Tibial nerve (tissue), 4 donors: Measurements from ENCODE around the gene MEPCE. TPM values are rescaled to one million over a fixed set of nuclear protein-coding genes. Genes with fewer than 3 reads are reported as not detected.

Experiments
- DNase-seq, 2 donors: peaks; one replicate each; pipeline ENCODE4 v3.0.0-alpha.2; 2019; ENCODE audit warnings: low spot score in 2 of 2
- H3K27ac ChIP-seq, 4 donors: fragments of 200-600 bp; sonication (generic) in 3 of 4; one replicate each; pipeline ENCODE4 v1.5.1; 2017 to 2019; ENCODE audit warnings: mild to moderate bottlenecking in 1 of 4
- H3K27me3 ChIP-seq, 2 donors: fragments of 200-600 bp; sonication (generic) in 1 of 2; one replicate each; pipeline versions ENCODE4 v1.5.1 to v1.6.0; 2017 to 2019
- H3K36me3 ChIP-seq, 3 donors: fragments of 200-600 bp; sonication (generic); one replicate each; pipeline ENCODE4 v1.5.1; 2018 to 2019
- H3K4me1 ChIP-seq, 4 donors: fragments of 200-600 bp; sonication (generic) in 3 of 4; one replicate each; pipeline ENCODE4 v1.5.1; 2017 to 2019
- H3K4me3 ChIP-seq, 4 donors: fragments of 200-600 bp; sonication (generic) in 3 of 4; one replicate each; pipeline ENCODE4 v1.5.1; 2017 to 2019; ENCODE audit warnings: mild to moderate bottlenecking in 1 of 4, moderate library complexity in 1 of 4
- H3K9me3 ChIP-seq, 4 donors: fragments of 200-600 bp; sonication (generic) in 3 of 4; one replicate each; pipeline ENCODE4 v1.5.1; 2017 to 2019
- EP300 ChIP-seq, 2 donors: sonication (generic); formaldehyde crosslinking; IDR thresholded peaks; one replicate each; pipeline ENCODE4 v1.6.1; 2017; ENCODE audit warnings: antibody characterized with exemption in 2 of 2, mild to moderate bottlenecking in 1 of 2
- POLR2A ChIP-seq, 2 donors: fragments of 450-650 bp; IDR thresholded peaks; one replicate each; pipeline ENCODE4 v1.6.1; 2017; ENCODE audit warnings: antibody characterized with exemption in 2 of 2, mild to moderate bottlenecking in 2 of 2, moderate library complexity in 2 of 2
- WGBS, 2 donors: methylation state at CpG; one replicate each; pipeline ENCODE4 v1.1.5; 2018; 5-methylcytosine and 5-hydroxymethylcytosine counted together
- total RNA-seq, 4 donors: library from RNA; depleted of rRNA; stranded (reverse); fragments of >200 nt; gene quantifications; one replicate each; pipeline ENCODE4 v1.1.0, GENCODE V29; 2016
- TF ChIP-seq, protein P1 (sequence below), 5 experiments: fragments of 200-600 bp in 3 of 5; fragments of 450-650 bp in 2 of 5; sonication (generic) in 3 of 5; IDR thresholded peaks; one replicate each; pipeline ENCODE4 v1.5.1; 2016 to 2019; ENCODE audit warnings: antibody characterized with exemption in 5 of 5, mild to moderate bottlenecking in 3 of 5, moderate library complexity in 2 of 5

Gene MEPCE
- total RNA-seq, 4 donors from 2014 or later, result 39.5 to 50.2 (median 46.6) TPM

DNA sequence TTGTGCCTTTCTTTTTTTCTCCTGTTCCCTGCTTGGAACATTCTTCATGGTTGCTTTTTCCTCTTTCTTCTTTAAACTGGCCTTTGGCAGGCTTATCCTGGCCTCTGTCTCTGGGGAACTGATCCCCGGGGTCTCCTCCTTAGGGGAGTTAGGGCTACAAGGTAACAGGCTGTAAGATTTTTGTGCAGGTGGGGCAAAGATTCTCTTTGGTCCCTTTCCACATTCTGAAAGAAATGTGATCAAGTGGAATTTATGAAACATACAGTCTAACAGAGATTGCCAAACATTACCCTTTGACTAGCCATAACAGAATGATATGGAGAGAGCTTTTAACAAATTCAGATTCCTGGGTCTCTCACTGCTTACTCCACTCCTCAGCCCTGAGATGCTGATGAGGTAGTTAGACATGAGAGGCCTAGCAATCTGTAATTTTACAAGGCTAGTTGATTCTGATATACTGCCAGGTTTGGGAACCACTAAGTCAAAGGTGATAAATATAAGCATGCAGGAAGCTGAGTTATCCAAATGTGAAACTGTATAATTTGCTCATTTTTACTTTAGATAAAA is 9.9 kb upstream of the MEPCE start:
- 58 to 69% methylated on average over 1 of the region's 1 CpG for WGBS, 2 donors
- TF ChIP-seq POLR2A (IDR thresholded peaks at IDR 0.05) (no peak), EP300 (IDR thresholded peaks at IDR 0.05) (no peak)
- TF ChIP-seq, protein P1, sequence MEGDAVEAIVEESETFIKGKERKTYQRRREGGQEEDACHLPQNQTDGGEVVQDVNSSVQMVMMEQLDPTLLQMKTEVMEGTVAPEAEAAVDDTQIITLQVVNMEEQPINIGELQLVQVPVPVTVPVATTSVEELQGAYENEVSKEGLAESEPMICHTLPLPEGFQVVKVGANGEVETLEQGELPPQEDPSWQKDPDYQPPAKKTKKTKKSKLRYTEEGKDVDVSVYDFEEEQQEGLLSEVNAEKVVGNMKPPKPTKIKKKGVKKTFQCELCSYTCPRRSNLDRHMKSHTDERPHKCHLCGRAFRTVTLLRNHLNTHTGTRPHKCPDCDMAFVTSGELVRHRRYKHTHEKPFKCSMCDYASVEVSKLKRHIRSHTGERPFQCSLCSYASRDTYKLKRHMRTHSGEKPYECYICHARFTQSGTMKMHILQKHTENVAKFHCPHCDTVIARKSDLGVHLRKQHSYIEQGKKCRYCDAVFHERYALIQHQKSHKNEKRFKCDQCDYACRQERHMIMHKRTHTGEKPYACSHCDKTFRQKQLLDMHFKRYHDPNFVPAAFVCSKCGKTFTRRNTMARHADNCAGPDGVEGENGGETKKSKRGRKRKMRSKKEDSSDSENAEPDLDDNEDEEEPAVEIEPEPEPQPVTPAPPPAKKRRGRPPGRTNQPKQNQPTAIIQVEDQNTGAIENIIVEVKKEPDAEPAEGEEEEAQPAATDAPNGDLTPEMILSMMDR (IDR thresholded peaks at IDR 0.05), result no peak
- H3K4me1 ChIP-seq, result no peaks in the 10 kb centered on the region
- H3K27me3 ChIP-seq, result no peaks in the 10 kb centered on the region
- H3K36me3 ChIP-seq, result peaks cover 0 to 20% (median 0%) of the 10 kb centered on the region in 3 donors
- no peaks in the 10 kb centered on the region for H3K9me3 ChIP-seq
- H3K27ac ChIP-seq, result peak overlapping the region in 1 of 4 donors; percentile 20
- H3K4me3 ChIP-seq, result no peak overlapping the region
- no peak for DNase-seq

DNA sequence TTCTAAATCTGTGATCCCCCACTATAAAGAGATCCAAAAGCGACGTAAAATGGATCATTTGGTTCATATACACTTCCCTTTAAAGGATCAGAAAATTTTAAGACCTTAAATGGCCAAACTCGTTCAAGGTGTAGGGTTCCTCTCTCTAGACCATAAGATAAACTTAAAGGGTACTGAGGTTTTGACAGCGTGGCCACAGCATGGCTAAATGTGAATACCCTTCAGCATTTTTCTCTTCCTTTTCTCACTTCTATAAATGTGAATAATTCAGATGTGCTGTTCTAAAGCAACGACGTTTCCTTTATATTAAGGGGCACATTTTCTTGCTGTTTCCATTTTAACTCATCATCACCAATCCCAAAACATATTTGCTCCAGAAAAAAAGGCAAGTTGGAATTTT is 6.3 kb upstream of the MEPCE start:
- Histone ChIP-seq H3K4me3 (no peak overlapping the region), H3K27ac (no peak overlapping the region), H3K4me1 (peaks cover 0 to 10% (median 0%) of the 10 kb centered on the region in 4 donors), H3K27me3 (no peaks in the 10 kb centered on the region), H3K9me3 (no peaks in the 10 kb centered on the region), H3K36me3 (peaks cover 0 to 13% (median 0%) of the 10 kb centered on the region in 3 donors)
- WGBS, 2 donors, result 79 to 85% methylated on average over 6 of the region's 6 CpGs
- TF ChIP-seq, protein P1 (IDR thresholded peaks at IDR 0.05), result no peak
- TF ChIP-seq EP300 (IDR thresholded peaks at IDR 0.05), result no peak
- TF ChIP-seq POLR2A (IDR thresholded peaks at IDR 0.05), result no peak
- no peak for DNase-seq

DNA sequence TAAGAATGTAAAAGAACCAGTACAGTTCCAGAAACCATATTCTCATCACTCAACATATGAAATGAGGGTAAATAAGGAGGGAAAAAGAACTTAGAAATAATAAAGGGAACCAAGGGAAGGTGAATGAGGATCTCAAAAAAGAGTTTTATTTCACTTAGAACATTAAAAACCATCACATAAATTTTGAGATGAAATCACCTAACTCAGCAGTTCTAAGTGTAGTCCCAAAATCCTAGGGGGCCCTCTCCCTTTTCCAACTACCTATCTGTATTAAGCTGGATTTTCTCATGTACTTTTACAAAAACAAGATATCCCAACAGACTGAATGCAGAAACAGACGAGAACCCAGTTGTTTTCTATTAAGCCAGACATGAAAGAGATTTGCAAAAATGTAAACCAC is 4.3 kb upstream of the MEPCE start:
- no peak for DNase-seq
- Histone ChIP-seq H3K36me3 (peaks cover 0 to 12% (median 0%) of the 10 kb centered on the region in 3 donors), H3K27me3 (no peaks in the 10 kb centered on the region), H3K4me1 (peaks cover 0 to 12% (median under 1%) of the 10 kb centered on the region in 4 donors), H3K9me3 (no peaks in the 10 kb centered on the region), H3K4me3 (no peak overlapping the region), H3K27ac (no peak overlapping the region)
- WGBS, 2 donors, result 27 to 55% methylated on average over 1 of the region's 1 CpG
- TF ChIP-seq EP300 (IDR thresholded peaks at IDR 0.05) (no peak), POLR2A (IDR thresholded peaks at IDR 0.05) (no peak)
- TF ChIP-seq, protein P1 (IDR thresholded peaks at IDR 0.05), result no peak

DNA sequence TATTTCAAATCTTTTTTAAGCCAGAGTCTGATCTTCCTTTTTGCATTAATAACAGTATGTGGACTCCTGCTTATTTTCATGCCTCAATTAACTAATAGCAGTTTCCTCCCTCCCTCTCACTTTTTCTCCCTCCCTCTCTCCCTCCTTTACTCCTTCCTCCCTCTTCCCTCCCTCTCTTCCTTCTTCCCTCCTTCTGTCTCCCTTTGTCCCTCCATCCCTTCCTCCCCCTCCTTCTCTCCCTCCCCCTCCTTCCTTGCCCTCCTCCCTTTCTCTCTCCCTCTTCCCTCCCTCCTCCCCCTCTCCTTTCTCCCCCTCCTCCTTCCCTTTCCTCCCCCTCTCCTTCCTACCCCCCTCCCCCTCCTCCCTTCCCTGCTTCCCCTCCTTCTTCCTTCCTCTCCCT is 3.1 kb upstream of the MEPCE start:
- H3K9me3 ChIP-seq, result no peaks in the 10 kb centered on the region
- no peak overlapping the region for H3K27ac ChIP-seq
- H3K36me3 ChIP-seq, result peaks cover 0 to 17% (median 0%) of the 10 kb centered on the region in 3 donors
- H3K27me3 ChIP-seq, result no peaks in the 10 kb centered on the region
- DNase-seq, result no peak
- TF ChIP-seq EP300 (IDR thresholded peaks at IDR 0.05), result no peak
- no peak for TF ChIP-seq POLR2A (IDR thresholded peaks at IDR 0.05)
- TF ChIP-seq, protein P1 (IDR thresholded peaks at IDR 0.05), result no peak
- peaks cover 0 to 23% (median 11%) of the 10 kb centered on the region in 4 donors for H3K4me1 ChIP-seq
- H3K4me3 ChIP-seq, result no peak overlapping the region

DNA sequence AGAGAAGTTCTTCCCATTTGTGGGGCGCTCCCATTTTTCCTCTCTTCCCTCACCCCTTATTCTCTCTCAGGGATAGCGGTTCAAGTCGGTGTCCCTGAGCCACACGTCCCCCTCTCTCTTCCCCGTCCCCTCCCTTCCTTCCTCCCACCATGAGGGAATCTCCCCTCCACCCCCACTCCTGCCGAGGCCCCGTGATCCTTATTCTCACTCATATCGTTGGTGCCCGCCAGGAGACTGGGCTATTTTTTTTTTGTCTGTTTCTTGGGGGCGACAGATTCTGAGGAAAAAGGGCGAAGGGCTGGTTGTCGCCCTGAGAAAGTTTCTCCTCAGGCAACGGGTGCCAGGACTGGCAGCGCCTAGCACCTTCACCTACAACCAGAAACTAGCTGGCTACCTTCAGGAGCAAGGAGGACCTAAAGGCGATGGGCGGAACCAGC is 1.9 kb upstream of the MEPCE start:
- DNase-seq, result no peak
- Histone ChIP-seq H3K27me3 (no peaks in the 10 kb centered on the region), H3K27ac (peak overlapping the region; percentile 97 to 100 (median 100)), H3K4me3 (peak overlapping the region; percentile 63 to 97 (median 85)), H3K4me1 (peaks cover 0 to 36% (median 19%) of the 10 kb centered on the region in 4 donors), H3K9me3 (no peaks in the 10 kb centered on the region), H3K36me3 (peaks cover 0 to 23% (median 0%) of the 10 kb centered on the region in 3 donors)
- TF ChIP-seq, protein P1 (IDR thresholded peaks at IDR 0.05), result no peak
- TF ChIP-seq POLR2A (IDR thresholded peaks at IDR 0.05) (no peak), EP300 (IDR thresholded peaks at IDR 0.05) (no peak)
- WGBS, 2 donors, result 40 to 54% methylated on average over 14 to 15 of the region's 16 CpGs
